HepG2 (cell line): Measurements from ENCODE around the gene NAV2. TPM values are rescaled to one million over a fixed set of nuclear protein-coding genes. Genes with fewer than 3 reads are reported as not detected.

Experiments
- ATAC-seq: fragments of 200-7000 bp; cut with Tn5 transposase; 3 replicates; pipeline ENCODE4 v1.9.1; 2020; ENCODE audit warnings: mild to moderate bottlenecking, moderate library complexity
- BruUV-seq: library from RNA; stranded (reverse); fragments of 400-500 nt; replicated peaks from 2 replicates; lab custom pipeline; 2021; lab: Mats Ljungman, UMichigan
- CTCF ChIA-PET: fragments of 300-600 bp; formaldehyde crosslinking; extraction: SDS; loops from one replicate; lab custom pipeline; 2021; ENCODE audit warnings: low total read pairs, inconsistent platforms, low intra/inter-chr PET ratio; lab: Yijun Ruan, JAX
- POLR2A ChIA-PET: fragments of 350-600 bp; sonication (Branson Sonifier 250); formaldehyde crosslinking; loops from one replicate; lab custom pipeline; 2020; ENCODE audit warnings: antibody characterized with exemption, inconsistent platforms; lab: Yijun Ruan, JAX
- DNase-seq: peaks from one replicate; pipeline ENCODE4 v3.0.0-alpha.2; 2015; ENCODE audit warnings: low spot score
- FAIRE-seq: peaks from 3 replicates; lab custom pipeline; 2011; peaks lifted over from hg19 to GRCh38; lab: Jason Lieb, UNC
- H2AFZ ChIP-seq: one replicate; pipeline ENCODE4 v1.6.1; 2011; ENCODE audit warnings: low read length, inconsistent platforms
- H3K27ac ChIP-seq: fragments of 300-600 bp; 3 replicates; pipeline ENCODE4 v1.8.0; 2011; ENCODE audit warnings: mixed run types, mild to moderate bottlenecking, mixed read lengths, low read length, inconsistent platforms; ENCODE audit not compliant: insufficient read depth; ENCODE audit errors: extremely low read length
- H3K27me3 ChIP-seq, 2 experiments: fragments of 200-600 bp in 1 of 2; 2 replicates in 1 of 2; 3 replicates in 1 of 2; pipeline versions ENCODE4 v1.6.0 to v1.8.0; 2011; ENCODE audit warnings: low read length in 2 of 2, mild to moderate bottlenecking in 2 of 2, moderate library complexity in 2 of 2, inconsistent platforms in 1 of 2; ENCODE audit not compliant: insufficient read depth in 2 of 2, control insufficient read depth in 1 of 2
- H3K36me3 ChIP-seq, 2 experiments: fragments of 200-600 bp in 1 of 2; replicated peaks in 1 of 2; 2 replicates in 1 of 2; 3 replicates in 1 of 2; pipeline versions ENCODE4 v1.5.1 to v1.8.0; 2011; ENCODE audit warnings: low read length in 2 of 2, inconsistent platforms in 1 of 2; ENCODE audit not compliant: insufficient read depth in 2 of 2, control insufficient read depth in 1 of 2
- H3K4me1 ChIP-seq: 2 replicates; pipeline ENCODE4 v1.5.1; 2012; ENCODE audit warnings: low read length, inconsistent platforms; ENCODE audit not compliant: insufficient read depth
- H3K4me2 ChIP-seq: 2 replicates; pipeline ENCODE4 v1.6.0; 2011; ENCODE audit warnings: low read depth, low read length, inconsistent platforms
- H3K4me3 ChIP-seq, 3 experiments: fragments of 200-600 bp in 1 of 3; sonication (generic), shearing (Covaris generic) in 1 of 3; replicated peaks in 1 of 3; 2 replicates each; pipeline ENCODE4 v1.5.1; 2011 to 2016; ENCODE audit warnings: low read length in 3 of 3, inconsistent platforms in 2 of 3, low read depth in 2 of 3, mild to moderate bottlenecking in 2 of 3, control low read depth in 1 of 3, mixed read lengths in 1 of 3; ENCODE audit not compliant: insufficient read depth in 1 of 3
- H3K79me2 ChIP-seq: one replicate; pipeline ENCODE4 v1.6.1; 2011; ENCODE audit warnings: low read length, inconsistent platforms; ENCODE audit not compliant: insufficient read depth
- H3K9ac ChIP-seq: 2 replicates; pipeline ENCODE4 v1.6.0; 2011; ENCODE audit warnings: mild to moderate bottlenecking, low read depth, low read length, inconsistent platforms; ENCODE audit not compliant: insufficient read depth
- H3K9me3 ChIP-seq: 2 replicates; pipeline ENCODE4 v1.5.1; 2012; ENCODE audit warnings: mild to moderate bottlenecking, low read length
- H4K20me1 ChIP-seq: 2 replicates; pipeline ENCODE4 v1.6.0; 2011; ENCODE audit warnings: inconsistent platforms, mild to moderate bottlenecking, low read length, moderate library complexity; ENCODE audit not compliant: insufficient read depth
- CAMTA2 ChIP-seq: sonication (generic); formaldehyde crosslinking; IDR thresholded peaks from 2 replicates; pipeline ENCODE4 v1.4.0; 2020; ENCODE audit warnings: mild to moderate bottlenecking, missing genetic modification reagents, borderline replicate concordance
- ELF3 ChIP-seq: IDR thresholded peaks from 2 replicates; pipeline ENCODE4 v1.6.1; 2016; ENCODE audit warnings: missing genetic modification reagents, missing compliant biosample characterization
- GFI1 ChIP-seq: sonication (generic); formaldehyde crosslinking; IDR thresholded peaks from 2 replicates; pipeline ENCODE4 v1.5.0; 2020; ENCODE audit warnings: missing genetic modification reagents, mild to moderate bottlenecking, borderline replicate concordance
- PHF21A ChIP-seq: sonication (generic); formaldehyde crosslinking; IDR thresholded peaks from 2 replicates; pipeline ENCODE4 v1.5.0; 2020; ENCODE audit warnings: mild to moderate bottlenecking, missing genetic modification reagents
- RARA ChIP-seq: IDR thresholded peaks from 2 replicates; pipeline ENCODE4 v1.6.1; 2016; ENCODE audit warnings: missing genetic modification reagents, missing compliant biosample characterization
- SMYD3 ChIP-seq: sonication (generic); formaldehyde crosslinking; IDR thresholded peaks from 2 replicates; pipeline ENCODE4 v1.8.1; 2023; ENCODE audit warnings: mild to moderate bottlenecking, missing genetic modification reagents
- THAP11 ChIP-seq: IDR thresholded peaks from 2 replicates; pipeline ENCODE4 v1.6.1; 2016; ENCODE audit warnings: missing biosample characterization, missing genetic modification reagents
- ZNF510 ChIP-seq: sonication (generic); formaldehyde crosslinking; IDR thresholded peaks from 2 replicates; pipeline ENCODE4 v1.4.0; 2020; ENCODE audit warnings: low read depth, mild to moderate bottlenecking, missing genetic modification reagents
- ZNF557 ChIP-seq: sonication (generic); formaldehyde crosslinking; IDR thresholded peaks from 2 replicates; pipeline ENCODE4 v1.4.0; 2020; ENCODE audit warnings: missing genetic modification reagents
- ZNF670 ChIP-seq: sonication (generic); formaldehyde crosslinking; IDR thresholded peaks from 2 replicates; pipeline ENCODE4 v1.8.0; 2022; ENCODE audit warnings: mild to moderate bottlenecking, missing genetic modification reagents, borderline replicate concordance
- WGBS: methylation state at CpG from one replicate; pipeline ENCODE4 v1.1.6; 2017; ENCODE audit warnings: low lambda C conversion rate; 5-methylcytosine and 5-hydroxymethylcytosine counted together
- in situ Hi-C: cut with HindIII; loops from 2 replicates; pipeline ENCODE4 v1.10.0; 2017; ENCODE audit warnings: low pct_unique_long_range_greater_than_20kb; ENCODE audit not compliant: extremely low pct_ligation_motif_present
- intact Hi-C: fragments of 100-400 bp; cut with micrococcal nuclease; formaldehyde crosslinking; loops from one replicate; pipeline ENCODE4 v1.10.0; 2022; ENCODE audit not compliant: unreplicated experiment
- polyA plus RNA-seq, 8 experiments: library from polyadenylated mRNA; depleted of rRNA in 3 of 8; stranded (reverse) in 7 of 8; unstranded in 1 of 8; fragments of >200 nt; fragmentation: Illumina TruSeq in 4 of 8; extraction: Trizol in 4 of 8; gene quantifications; 2 replicates each; pipeline versions ENCODE4 v1.2.1 to v1.2.3, GENCODE V29; 2011 to 2016; ENCODE audit warnings: low read depth in 4 of 8, missing spikeins in 1 of 8, mixed read lengths in 1 of 8; ENCODE audit not compliant: insufficient read depth in 1 of 8
- total RNA-seq, 5 experiments: library from RNA; depleted of rRNA; stranded (reverse); fragments of >200 nt; fragmentation: Illumina TruSeq; extraction: Trizol; gene quantifications; 2 replicates each; pipeline ENCODE4 v1.2.3, GENCODE V29; 2016; ENCODE audit warnings: low read depth in 1 of 5
- TF ChIP-seq, protein P1 (sequence below): sonication (generic); formaldehyde crosslinking; IDR thresholded peaks from 2 replicates; pipeline ENCODE4 v1.5.0; 2020; ENCODE audit warnings: mild to moderate bottlenecking, missing genetic modification reagents
- TF ChIP-seq, protein P2 (sequence below): sonication (generic); formaldehyde crosslinking; IDR thresholded peaks from 2 replicates; pipeline ENCODE4 v1.8.0; 2023; ENCODE audit warnings: mild to moderate bottlenecking, missing genetic modification reagents
- TF ChIP-seq, protein P3 (sequence below): sonication (generic); formaldehyde crosslinking; IDR thresholded peaks from 2 replicates; pipeline ENCODE4 v1.5.0; 2020; ENCODE audit warnings: missing genetic modification reagents, mild to moderate bottlenecking, borderline replicate concordance

The NAV2 gene
- total and polyA plus RNA-seq, 2 of the 13 experiments (the other 11 are each of a cell fraction or from before 2014, with no cell fraction given): 9.3 to 34.6 TPM

DNA sequence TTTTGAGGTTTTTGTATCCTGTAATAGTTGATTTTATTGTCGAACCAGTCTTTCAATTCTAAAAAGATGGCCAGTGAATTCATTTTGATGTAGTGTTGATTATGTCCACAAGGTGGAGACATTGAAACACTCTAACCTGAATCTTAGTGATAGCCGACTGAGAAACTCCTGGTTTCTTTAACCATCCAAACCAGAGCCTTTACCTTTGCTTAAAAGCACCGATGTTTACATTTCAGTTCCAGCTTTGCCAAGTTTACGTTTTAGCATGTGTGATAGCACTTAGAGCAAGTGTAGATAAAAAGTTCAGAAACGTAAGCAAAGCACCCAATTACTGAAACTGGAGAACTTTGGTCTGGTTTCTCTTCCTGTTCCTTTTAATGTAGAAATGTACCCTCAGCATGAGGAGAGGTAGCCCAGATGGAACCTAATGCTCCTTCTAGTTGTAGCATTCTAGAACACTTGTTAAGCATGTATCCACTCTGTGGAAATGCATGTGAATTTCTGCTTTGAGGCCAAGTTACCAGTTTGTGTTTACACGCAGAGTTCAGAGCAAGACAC, 239.0 kb downstream of the NAV2 start (continued):
- TF ChIP-seq CAMTA2: no peak
- no peak for TF ChIP-seq SMYD3 (CRISPR knock-in tag)
- TF ChIP-seq PHF21A (CRISPR knock-in tag): 0 out of 2 replicates have a peak, but pooled peaks have one; percentile 1
- TF ChIP-seq ZNF670 (CRISPR knock-in tag): no peak
- TF ChIP-seq THAP11 (CRISPR knock-in tag): no peak
- TF ChIP-seq ZNF557: no peak
- TF ChIP-seq RARA: 0 out of 2 replicates have a peak, but pooled peaks have one; percentile 22
- TF ChIP-seq, protein P1, sequence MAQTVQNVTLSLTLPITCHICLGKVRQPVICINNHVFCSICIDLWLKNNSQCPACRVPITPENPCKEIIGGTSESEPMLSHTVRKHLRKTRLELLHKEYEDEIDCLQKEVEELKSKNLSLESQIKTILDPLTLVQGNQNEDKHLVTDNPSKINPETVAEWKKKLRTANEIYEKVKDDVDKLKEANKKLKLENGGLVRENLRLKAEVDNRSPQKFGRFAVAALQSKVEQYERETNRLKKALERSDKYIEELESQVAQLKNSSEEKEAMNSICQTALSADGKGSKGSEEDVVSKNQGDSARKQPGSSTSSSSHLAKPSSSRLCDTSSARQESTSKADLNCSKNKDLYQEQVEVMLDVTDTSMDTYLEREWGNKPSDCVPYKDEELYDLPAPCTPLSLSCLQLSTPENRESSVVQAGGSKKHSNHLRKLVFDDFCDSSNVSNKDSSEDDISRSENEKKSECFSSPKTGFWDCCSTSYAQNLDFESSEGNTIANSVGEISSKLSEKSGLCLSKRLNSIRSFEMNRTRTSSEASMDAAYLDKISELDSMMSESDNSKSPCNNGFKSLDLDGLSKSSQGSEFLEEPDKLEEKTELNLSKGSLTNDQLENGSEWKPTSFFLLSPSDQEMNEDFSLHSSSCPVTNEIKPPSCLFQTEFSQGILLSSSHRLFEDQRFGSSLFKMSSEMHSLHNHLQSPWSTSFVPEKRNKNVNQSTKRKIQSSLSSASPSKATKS: no peak
- 0 out of 2 replicates have a peak, but pooled peaks have one; percentile 69 for TF ChIP-seq ZNF510
- TF ChIP-seq, all 625 proteins: peak for 27

DNA sequence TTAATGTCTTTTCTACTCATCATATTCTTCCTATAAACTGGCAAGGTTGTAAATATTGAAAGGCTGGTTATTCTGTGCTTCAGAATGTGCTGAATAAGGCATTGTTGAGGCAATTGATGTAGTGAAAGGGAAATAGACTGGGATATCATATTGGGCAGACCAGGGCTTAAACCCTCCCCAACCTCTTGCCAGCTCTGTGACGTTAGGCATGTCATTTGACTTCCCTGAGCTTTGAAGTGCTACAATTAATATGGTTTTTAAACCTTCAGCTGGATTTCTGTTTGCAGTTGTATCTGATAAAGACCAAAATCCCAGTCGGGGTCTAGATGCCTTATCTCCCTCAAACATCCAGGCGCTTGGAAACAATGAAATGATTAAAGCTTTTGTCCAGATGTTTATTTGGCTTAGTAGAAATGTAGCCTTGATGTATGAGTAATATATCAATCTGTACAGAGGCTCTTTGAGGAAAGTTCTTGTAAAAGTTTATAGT, 239.5 kb downstream of the NAV2 start:
- DNase-seq: peak; percentile 92
- in situ Hi-C loops: loop anchor here (5.0 kb wide), 1 partner anchor 75 kb away; no protein-coding TSS in a partner anchor
- TF ChIP-seq GFI1: peak; percentile 87
- TF ChIP-seq, protein P2, sequence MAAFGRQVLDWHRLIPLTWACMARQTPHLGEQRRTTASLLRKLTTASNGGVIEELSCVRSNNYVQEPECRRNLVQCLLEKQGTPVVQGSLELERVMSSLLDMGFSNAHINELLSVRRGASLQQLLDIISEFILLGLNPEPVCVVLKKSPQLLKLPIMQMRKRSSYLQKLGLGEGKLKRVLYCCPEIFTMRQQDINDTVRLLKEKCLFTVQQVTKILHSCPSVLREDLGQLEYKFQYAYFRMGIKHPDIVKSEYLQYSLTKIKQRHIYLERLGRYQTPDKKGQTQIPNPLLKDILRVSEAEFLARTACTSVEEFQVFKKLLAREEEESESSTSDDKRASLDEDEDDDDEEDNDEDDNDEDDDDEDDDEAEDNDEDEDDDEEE (CRISPR knock-in tag): no peak
- peak; percentile 50; the same call in 1 of the 2 replicates for TF ChIP-seq ELF3 (CRISPR knock-in tag)
- TF ChIP-seq, protein P3, sequence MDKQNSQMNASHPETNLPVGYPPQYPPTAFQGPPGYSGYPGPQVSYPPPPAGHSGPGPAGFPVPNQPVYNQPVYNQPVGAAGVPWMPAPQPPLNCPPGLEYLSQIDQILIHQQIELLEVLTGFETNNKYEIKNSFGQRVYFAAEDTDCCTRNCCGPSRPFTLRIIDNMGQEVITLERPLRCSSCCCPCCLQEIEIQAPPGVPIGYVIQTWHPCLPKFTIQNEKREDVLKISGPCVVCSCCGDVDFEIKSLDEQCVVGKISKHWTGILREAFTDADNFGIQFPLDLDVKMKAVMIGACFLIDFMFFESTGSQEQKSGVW (CRISPR knock-in tag): no peak

More for the DNA sequence above, 239.5 kb downstream of the NAV2 start:
- H3K79me2 ChIP-seq: no peaks in the 10 kb centered on the region
- no peaks in the 10 kb centered on the region for H3K9me3 ChIP-seq
- H3K36me3 ChIP-seq: no peaks in the 10 kb centered on the region
- peak; percentile 71 for ATAC-seq
- peaks cover 61% of the 10 kb centered on the region for H3K4me1 ChIP-seq
- FAIRE-seq: no peak
- peak overlapping the region; percentile 83 for H3K4me2 ChIP-seq
- no peak overlapping the region for H2AFZ ChIP-seq
- no peaks in the 10 kb centered on the region for H4K20me1 ChIP-seq
- peak overlapping the region in 2 of 3 experiments; percentile 36 to 47; a peak in 2 of 6 replicates for H3K4me3 ChIP-seq
- ChIA-PET POLR2A (interaction anchor here (0.8 to 3.9 kb wide), 8 partner anchors 24 to 83 kb away, joined by 3 to 35 read pairs (median 8); no protein-coding TSS in a partner anchor), CTCF (interaction anchor here (0.8 to 3.7 kb wide), 4 partner anchors 47 to 180 kb away, joined by 3 to 30 read pairs (median 6); no protein-coding TSS in a partner anchor)
- peak overlapping the region; percentile 15 for H3K9ac ChIP-seq
- BruUV-seq: no TSS peak
- intact Hi-C loops: loop anchor here (1.0 kb wide), 1 partner anchor 24 kb away; no protein-coding TSS in a partner anchor
- 0% methylated on average over 3 of the region's 3 CpGs for WGBS
- peak overlapping the region; percentile 47 for H3K27ac ChIP-seq
- no peaks in the 10 kb centered on the region for H3K27me3 ChIP-seq
